Peyer's patch (tissue), 4 donors: ENCODE measurements around the gene GCLM.

Source experiments
- CTCF ChIP-seq, 6 experiments: fragments of 450-650 bp in 4 of 6; fragments of 200-600 bp in 2 of 6; sonication (generic) in 1 of 6; IDR thresholded peaks; one replicate each; pipeline ENCODE4 v1.5.1; 2017 to 2019; ENCODE audit warnings: antibody characterized with exemption in 6 of 6, mild to moderate bottlenecking in 3 of 6, moderate library complexity in 1 of 6
- POLR2A ChIP-seq, 2 donors: fragments of 450-650 bp; IDR thresholded peaks; one replicate each; pipeline ENCODE4 v1.5.1; 2017; ENCODE audit warnings: antibody characterized with exemption in 2 of 2, mild to moderate bottlenecking in 2 of 2, moderate library complexity in 2 of 2

- TF ChIP-seq CTCF (IDR thresholded peaks at IDR 0.05) (no peak), POLR2A (IDR thresholded peaks at IDR 0.05) (no peak)
These were observed 63.6 kb downstream of the GCLM start for GRCh38 chr1:93845538-93846205.
